Measurements from ENCODE around the gene COL18A1. TPM values are rescaled to one million over a fixed set of nuclear protein-coding genes. Genes with fewer than 3 reads are reported as not detected.

COL18A1 gene
- total and polyA plus RNA-seq, 9 of the 15 experiments (the other 6 are each of a cell fraction or from before 2014, with no cell fraction given): 0.14 to 16.4 (median 2.0) TPM

- Histone ChIP-seq H3K79me2 (ENCODE audit: control insufficient read depth, insufficient read depth, low read length) (no peaks in the 10 kb centered on the region), H3K4me3 (no peak overlapping the region), H3K27ac (ENCODE audit: extremely low read depth, low read depth, low read length) (no peak overlapping the region), H3K9me1 (ENCODE audit: control insufficient read depth, insufficient read depth, low read length) (no peaks in the 10 kb centered on the region), H3K36me3 (ENCODE audit: control insufficient read depth, insufficient read depth, low read length) (no peaks in the 10 kb centered on the region), H3K4me1 (replicated peaks in 1 of 2; ENCODE audit: control insufficient read depth in 2 of 2, insufficient read depth in 2 of 2, low read length in 2 of 2) (peaks cover 0 to 11% of the 10 kb centered on the region in 2 experiments; a peak in 1 of 5 replicates), H3K9me3 (replicated peaks; ENCODE audit: control insufficient read depth, insufficient read depth, low read depth, low read length) (peaks cover 8% of the 10 kb centered on the region; the same call in 1 of the 2 replicates), H4K20me1 (replicated peaks; ENCODE audit: control insufficient read depth, insufficient read depth, low read length) (no peaks in the 10 kb centered on the region), H3K4me2 (ENCODE audit: insufficient read depth, low read length) (no peak overlapping the region), H3K27me3 (ENCODE audit: control insufficient read depth in 2 of 2, insufficient read depth in 2 of 2, low read length in 2 of 2) (peaks cover 56 to 72% of the 10 kb centered on the region in 2 experiments), H3K9ac (ENCODE audit: insufficient read depth in 1 of 2, low read depth in 2 of 2, low read length in 2 of 2) (no peak overlapping the region), H2AFZ (ENCODE audit: low read depth, low read length) (no peak overlapping the region)
- in situ Hi-C loops (cut with MboI): no loop called here
- DNase-seq (ENCODE audit: extremely low read depth in 1 of 4, low spot score in 3 of 4) (no peak), FAIRE-seq (no peak), ATAC-seq (no peak)
- WGBS (ENCODE audit: insufficient coverage, low coverage, missing lambda C conversion rate): 8% methylated on average over 10 of the region's 10 CpGs
- intact Hi-C loops (cut with micrococcal nuclease): no loop called here
- TF ChIP-seq ZNF121 (CRISPR knock-in tag; conservative IDR thresholded peaks at IDR 0.05): no peak
- TF ChIP-seq ZNF444 (CRISPR knock-in tag; IDR thresholded peaks at IDR 0.05): no peak
- POLR2A ChIA-PET: interaction anchor here (0.6 to 1.7 kb wide), 2 partner anchors 11 to 49 kb away, joined by 3 to 6 read pairs; no protein-coding TSS in a partner anchor
- CTCF ChIA-PET (ENCODE audit: low intra/inter-chr PET ratio): no interaction called here
- BruUV-seq (replicated peaks): no TSS peak
These were observed 157.4 kb downstream of the COL18A1 start for GRCh38 chr21:45562402-45562801.

DNA sequence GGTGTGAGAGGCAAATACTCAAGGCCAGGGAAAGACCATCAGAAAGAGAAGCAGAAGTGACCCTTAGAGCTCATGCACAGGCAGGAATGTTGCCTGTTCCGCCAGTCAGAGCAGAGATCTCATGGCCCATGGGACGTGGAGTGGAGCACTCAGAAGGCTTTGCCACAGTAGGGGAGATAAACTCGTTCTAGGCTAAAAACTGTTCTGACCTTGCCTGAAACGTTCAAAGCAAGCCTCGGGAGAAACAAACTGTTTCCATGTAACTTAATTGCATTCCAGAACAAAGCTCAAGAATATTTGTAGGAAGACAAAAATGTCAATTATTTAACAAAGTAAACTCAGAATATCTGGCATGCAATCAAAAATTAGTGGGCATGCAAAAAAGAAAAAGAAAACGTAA, 158.0 kb downstream of the COL18A1 start:
- Histone ChIP-seq H3K4me2 (ENCODE audit: insufficient read depth, low read length) (no peak overlapping the region), H3K27ac (ENCODE audit: extremely low read depth, low read depth, low read length) (no peak overlapping the region), H3K79me2 (ENCODE audit: control insufficient read depth, insufficient read depth, low read length) (no peaks in the 10 kb centered on the region), H3K4me3 (no peak overlapping the region), H3K9me1 (ENCODE audit: control insufficient read depth, insufficient read depth, low read length) (no peaks in the 10 kb centered on the region), H4K20me1 (replicated peaks; ENCODE audit: control insufficient read depth, insufficient read depth, low read length) (no peaks in the 10 kb centered on the region), H2AFZ (ENCODE audit: low read depth, low read length) (no peak overlapping the region), H3K36me3 (ENCODE audit: control insufficient read depth, insufficient read depth, low read length) (no peaks in the 10 kb centered on the region), H3K9me3 (replicated peaks; ENCODE audit: control insufficient read depth, insufficient read depth, low read depth, low read length) (peaks cover 8% of the 10 kb centered on the region; the same call in 1 of the 2 replicates), H3K27me3 (ENCODE audit: control insufficient read depth in 2 of 2, insufficient read depth in 2 of 2, low read length in 2 of 2) (peaks cover 56 to 71% of the 10 kb centered on the region in 2 experiments), H3K4me1 (replicated peaks in 1 of 2; ENCODE audit: control insufficient read depth in 2 of 2, insufficient read depth in 2 of 2, low read length in 2 of 2) (peaks cover 0 to 8% of the 10 kb centered on the region in 2 experiments; a peak in 1 of 5 replicates), H3K9ac (ENCODE audit: insufficient read depth in 1 of 2, low read depth in 2 of 2, low read length in 2 of 2) (no peak overlapping the region)
- ChIA-PET CTCF (ENCODE audit: low intra/inter-chr PET ratio) (no interaction called here), POLR2A (interaction anchor here (1.7 kb wide), 1 partner anchor 10 kb away, joined by 6 read pairs; no protein-coding TSS in a partner anchor)
- ATAC-seq: no peak
- intact Hi-C loops (cut with micrococcal nuclease) (no loop called here), in situ Hi-C loops (cut with MboI) (no loop called here)
- 0% methylated on average over 6 of the region's 6 CpGs for WGBS (ENCODE audit: insufficient coverage, low coverage, missing lambda C conversion rate)
- BruUV-seq (replicated peaks): no TSS peak
- FAIRE-seq: no peak
- DNase-seq (ENCODE audit: extremely low read depth in 1 of 4, low spot score in 3 of 4): no peak
- TF ChIP-seq, protein P1, sequence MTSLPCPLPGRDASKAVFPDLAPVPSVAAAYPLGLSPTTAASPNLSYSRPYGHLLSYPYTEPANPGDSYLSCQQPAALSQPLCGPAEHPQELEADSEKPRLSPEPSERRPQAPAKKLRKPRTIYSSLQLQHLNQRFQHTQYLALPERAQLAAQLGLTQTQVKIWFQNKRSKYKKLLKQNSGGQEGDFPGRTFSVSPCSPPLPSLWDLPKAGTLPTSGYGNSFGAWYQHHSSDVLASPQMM (CRISPR knock-in tag; IDR thresholded peaks at IDR 0.05): no peak
- TF ChIP-seq ZNF347 (CRISPR knock-in tag; IDR thresholded peaks at IDR 0.05; ENCODE audit: low read depth) (no peak), FOXM1 (IDR thresholded peaks at IDR 0.05; ENCODE audit: low read depth) (no peak), FOXM1 (CRISPR knock-in tag; IDR thresholded peaks at IDR 0.05; ENCODE audit: low read depth) (no peak), ETS1 (conservative IDR thresholded peaks at IDR 0.05; ENCODE audit: control insufficient read depth, low read depth, low read length) (no peak), ELF1 (tag; IDR thresholded peaks at IDR 0.05) (no peak), ZNF586 (CRISPR knock-in tag; conservative IDR thresholded peaks at IDR 0.05) (no peak), NR1H2 (CRISPR knock-in tag; IDR thresholded peaks at IDR 0.05) (no peak), CC2D1A (IDR thresholded peaks at IDR 0.05) (no peak), ZNF253 (CRISPR knock-in tag; conservative IDR thresholded peaks at IDR 0.05) (no peak), TBL1XR1 (IDR thresholded peaks at IDR 0.05; ENCODE audit: low read length in 2 of 2) (no peak)
- TF ChIP-seq, protein P2, sequence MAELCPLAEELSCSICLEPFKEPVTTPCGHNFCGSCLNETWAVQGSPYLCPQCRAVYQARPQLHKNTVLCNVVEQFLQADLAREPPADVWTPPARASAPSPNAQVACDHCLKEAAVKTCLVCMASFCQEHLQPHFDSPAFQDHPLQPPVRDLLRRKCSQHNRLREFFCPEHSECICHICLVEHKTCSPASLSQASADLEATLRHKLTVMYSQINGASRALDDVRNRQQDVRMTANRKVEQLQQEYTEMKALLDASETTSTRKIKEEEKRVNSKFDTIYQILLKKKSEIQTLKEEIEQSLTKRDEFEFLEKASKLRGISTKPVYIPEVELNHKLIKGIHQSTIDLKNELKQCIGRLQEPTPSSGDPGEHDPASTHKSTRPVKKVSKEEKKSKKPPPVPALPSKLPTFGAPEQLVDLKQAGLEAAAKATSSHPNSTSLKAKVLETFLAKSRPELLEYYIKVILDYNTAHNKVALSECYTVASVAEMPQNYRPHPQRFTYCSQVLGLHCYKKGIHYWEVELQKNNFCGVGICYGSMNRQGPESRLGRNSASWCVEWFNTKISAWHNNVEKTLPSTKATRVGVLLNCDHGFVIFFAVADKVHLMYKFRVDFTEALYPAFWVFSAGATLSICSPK (IDR thresholded peaks at IDR 0.05; ENCODE audit: borderline replicate concordance): no peak
